Fibroblast of pulmonary artery (primary cell): ENCODE data around the gene UBTD1.

Experiments
- DNase-seq: peaks from one replicate; pipeline ENCODE4 v3.0.0-alpha.2; 2010; ENCODE audit warnings: low read depth
- H3K4me3 ChIP-seq: replicated peaks from 2 replicates; pipeline ENCODE4 v1.5.1; 2011; ENCODE audit warnings: low read depth, mild to moderate bottlenecking, control low read depth, low read length, moderate library complexity
- CTCF ChIP-seq: IDR thresholded peaks from 2 replicates; pipeline ENCODE4 v1.5.1; 2011; ENCODE audit warnings: mild to moderate bottlenecking, control low read depth, low read length, inconsistent platforms; ENCODE audit errors: missing control alignments

Gene UBTD1

GRCh38 chr10:97608991-97609561 is 110.4 kb downstream of the UBTD1 start:
- no peak overlapping the region for H3K4me3 ChIP-seq
- no peak for DNase-seq
- TF ChIP-seq CTCF: no peak

GRCh38 chr10:97611473-97611872 is 112.7 kb downstream of the UBTD1 start:
- no peak for TF ChIP-seq CTCF
- DNase-seq: no peak
- H3K4me3 ChIP-seq: no peak overlapping the region

- DNase-seq: peak; percentile 76
- peak; percentile 42 for TF ChIP-seq CTCF
- no peak overlapping the region for H3K4me3 ChIP-seq
Measured at GRCh38 chr10:97612386-97612785, 113.7 kb downstream of the UBTD1 start.

GRCh38 chr10:97618285-97618684 is 119.6 kb downstream of the UBTD1 start:
- TF ChIP-seq CTCF: no peak
- DNase-seq: no peak
- no peak overlapping the region for H3K4me3 ChIP-seq

GRCh38 chr10:97618733-97619132 is 120.0 kb downstream of the UBTD1 start:
- no peak for TF ChIP-seq CTCF
- H3K4me3 ChIP-seq: no peak overlapping the region
- no peak for DNase-seq
